ENCODE data around the gene HIKESHI. TPM values are rescaled to one million over a fixed set of nuclear protein-coding genes. Genes with fewer than 3 reads are reported as not detected.

HIKESHI gene
- total and polyA plus RNA-seq, 2 experiments from 2014 or later = 71.2 to 162 TPM

GRCh38 chr11:86388198-86388597 lies 86.2 kb downstream of the HIKESHI start:
- H3K27ac Mint-ChIP-seq = no peak overlapping the region

More at GRCh38 chr11:86388198-86388597, 86.2 kb downstream of the HIKESHI start:
- no peak overlapping the region for H3K27ac ChIP-seq (ENCODE audit: low read depth)
- no peaks in the 10 kb centered on the region for H3K79me2 ChIP-seq (replicated peaks; ENCODE audit: insufficient read depth)
- no peaks in the 10 kb centered on the region for H3K27me3 ChIP-seq (ENCODE audit: insufficient read depth)
- TF ChIP-seq CREB1 (CRISPR knock-in tag; IDR thresholded peaks at IDR 0.05; ENCODE audit: low read depth) (no peak), EZH2phosphoT487 (IDR thresholded peaks at IDR 0.05; ENCODE audit: unreplicated experiment) (no peak), ETS1 (IDR thresholded peaks at IDR 0.05) (no peak), REST (IDR thresholded peaks at IDR 0.05; ENCODE audit: unreplicated experiment) (no peak), POLR2AphosphoS5 (IDR thresholded peaks at IDR 0.05; ENCODE audit: low read depth) (no peak), EZH2 (IDR thresholded peaks at IDR 0.05; ENCODE audit: low read depth, unreplicated experiment) (no peak), JUNB (IDR thresholded peaks at IDR 0.05; ENCODE audit: unreplicated experiment) (no peak), ZNF331 (CRISPR knock-in tag; IDR thresholded peaks at IDR 0.05; ENCODE audit: low read depth) (no peak), STAT1 (IDR thresholded peaks at IDR 0.05; ENCODE audit: unreplicated experiment) (no peak), ZNF462 (CRISPR knock-in tag; IDR thresholded peaks at IDR 0.05) (no peak), CTCF (conservative IDR thresholded peaks at IDR 0.05; ENCODE audit: low read depth in 2 of 2) (no peak)
- H3K9me2 ChIP-seq (ENCODE audit: insufficient read depth) = no peaks in the 10 kb centered on the region
- H3K4me2 ChIP-seq = no peak overlapping the region
- H3K4me1 ChIP-seq (ENCODE audit: insufficient read depth) = no peaks in the 10 kb centered on the region
- Mint-ChIP-seq H3K4me1 (peaks cover 7% of the 10 kb centered on the region), H3K4me3 (no peak overlapping the region), H3K27me3 (ENCODE audit: insufficient read depth, low read depth, poor library complexity) (no peaks in the 10 kb centered on the region), H3K9me3 (no peaks in the 10 kb centered on the region), H3K36me3 (ENCODE audit: low read depth) (no peaks in the 10 kb centered on the region)
- H3K4me3 ChIP-seq = no peak overlapping the region
- ATAC-seq = peak; percentile 49
- no peaks in the 10 kb centered on the region for H3K36me3 ChIP-seq (ENCODE audit: insufficient read depth)
- H2AFZ ChIP-seq = no peak overlapping the region
- H3F3A ChIP-seq (replicated peaks; ENCODE audit: low read depth) = no peaks in the 10 kb centered on the region
- peak; percentile 24 for DNase-seq (ENCODE audit: low spot score)
- no peaks in the 10 kb centered on the region; the same call in 1 of the 2 replicates for H4K20me1 ChIP-seq (replicated peaks; ENCODE audit: insufficient read depth)
